ENCODE data around the gene GRAMD2B. TPM values are rescaled to one million over a fixed set of nuclear protein-coding genes. Genes with fewer than 3 reads are reported as not detected.

The GRAMD2B gene
- total RNA-seq, 2 donors from 2014 or later = 20.8 to 32.7 TPM

Other genes starting within 250 kb of the GRAMD2B start
- 10 to 100 TPM; 24.7 to 25.2 TPM for gene ALDH7A1, start 171.8 kb downstream of the GRAMD2B start, total RNA-seq
- 10 to 100 TPM; 30.3 to 34.8 TPM for gene PHAX, start 177.5 kb downstream of the GRAMD2B start, total RNA-seq

All from left cardiac atrium (tissue), 2 donors.